GM12873 (cell line): ENCODE measurements around the gene ADAMTS13.

Experiments
- TF ChIP-seq, protein P1 (sequence below): IDR thresholded peaks from 2 replicates; pipeline ENCODE4 v1.5.1; 2012; ENCODE audit warnings: low read depth, mild to moderate bottlenecking, moderate library complexity, low read length, control low read depth; ENCODE audit not compliant: insufficient read depth; ENCODE audit errors: missing control alignments

Gene ADAMTS13

DNA sequence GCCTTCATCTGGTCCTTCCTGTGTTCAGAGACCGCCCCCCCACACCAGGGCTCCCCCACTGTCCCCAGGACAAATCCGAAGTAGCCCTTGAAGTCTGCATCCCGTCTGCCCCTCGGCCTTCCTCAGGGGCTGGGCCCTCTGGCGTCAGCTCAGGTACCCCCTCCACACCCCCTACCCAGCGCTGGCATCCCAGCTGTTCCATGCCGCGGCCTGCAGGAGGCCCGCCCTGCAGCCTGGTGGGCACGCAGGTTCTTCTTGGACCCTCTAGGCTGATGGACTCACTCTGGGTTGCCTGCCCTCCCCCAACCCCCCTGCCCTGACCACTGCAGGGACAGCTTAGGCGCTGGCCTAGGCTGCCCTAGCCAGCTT lies 50.1 kb downstream of the ADAMTS13 start:
- TF ChIP-seq, protein P1, sequence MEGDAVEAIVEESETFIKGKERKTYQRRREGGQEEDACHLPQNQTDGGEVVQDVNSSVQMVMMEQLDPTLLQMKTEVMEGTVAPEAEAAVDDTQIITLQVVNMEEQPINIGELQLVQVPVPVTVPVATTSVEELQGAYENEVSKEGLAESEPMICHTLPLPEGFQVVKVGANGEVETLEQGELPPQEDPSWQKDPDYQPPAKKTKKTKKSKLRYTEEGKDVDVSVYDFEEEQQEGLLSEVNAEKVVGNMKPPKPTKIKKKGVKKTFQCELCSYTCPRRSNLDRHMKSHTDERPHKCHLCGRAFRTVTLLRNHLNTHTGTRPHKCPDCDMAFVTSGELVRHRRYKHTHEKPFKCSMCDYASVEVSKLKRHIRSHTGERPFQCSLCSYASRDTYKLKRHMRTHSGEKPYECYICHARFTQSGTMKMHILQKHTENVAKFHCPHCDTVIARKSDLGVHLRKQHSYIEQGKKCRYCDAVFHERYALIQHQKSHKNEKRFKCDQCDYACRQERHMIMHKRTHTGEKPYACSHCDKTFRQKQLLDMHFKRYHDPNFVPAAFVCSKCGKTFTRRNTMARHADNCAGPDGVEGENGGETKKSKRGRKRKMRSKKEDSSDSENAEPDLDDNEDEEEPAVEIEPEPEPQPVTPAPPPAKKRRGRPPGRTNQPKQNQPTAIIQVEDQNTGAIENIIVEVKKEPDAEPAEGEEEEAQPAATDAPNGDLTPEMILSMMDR, result no peak

DNA sequence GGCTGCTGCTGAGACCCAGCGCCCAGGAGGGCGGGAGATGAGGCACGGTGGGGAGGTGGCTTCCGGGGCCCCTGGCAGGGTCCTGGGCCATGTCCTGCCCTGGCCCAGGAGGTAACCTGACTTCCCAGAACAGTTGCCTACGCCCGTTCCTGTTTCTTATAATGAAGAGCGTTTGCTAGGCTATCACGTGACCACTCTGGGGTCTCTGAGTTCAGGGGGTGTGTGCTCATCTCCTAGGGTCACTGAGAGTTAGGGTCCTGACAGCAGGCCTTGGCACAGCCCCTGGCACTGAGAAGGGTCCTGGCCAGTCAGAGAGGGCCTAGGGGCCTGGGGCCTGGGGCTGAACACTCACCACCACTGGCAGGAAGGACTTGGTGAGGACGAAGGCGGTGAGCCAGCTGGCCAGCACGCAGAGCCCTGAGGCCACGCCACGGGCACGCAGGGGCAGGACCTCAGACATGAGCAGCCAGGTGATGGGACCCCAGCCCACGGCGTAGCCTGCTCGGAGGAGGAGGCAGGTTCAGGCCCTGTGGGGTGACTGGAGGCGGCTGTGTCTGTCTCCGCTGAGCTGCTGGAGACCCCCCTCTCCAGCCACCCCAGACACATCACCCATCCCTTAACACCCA lies 50.7 kb downstream of the ADAMTS13 start:
- TF ChIP-seq, protein P1, result no peak

DNA sequence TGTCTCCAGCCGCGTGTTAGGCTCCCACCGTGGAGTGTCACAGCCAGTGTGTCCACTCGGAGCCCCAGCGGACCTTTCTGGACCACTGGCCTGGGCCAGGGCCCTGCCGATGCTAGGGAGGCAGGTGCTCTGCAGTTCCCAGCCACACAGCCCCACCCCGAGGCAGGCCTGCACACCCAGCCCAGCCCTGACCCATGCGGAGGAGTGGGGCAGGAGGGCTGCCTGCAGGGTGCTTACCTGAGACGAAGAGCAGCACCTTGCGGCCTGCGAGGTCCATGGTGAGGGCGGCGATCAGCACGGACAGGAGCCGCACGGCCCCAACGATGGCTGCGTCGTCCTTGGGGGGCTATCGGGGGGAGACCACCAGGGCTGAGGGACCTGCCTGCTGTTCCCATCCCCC lies 51.6 kb downstream of the ADAMTS13 start:
- TF ChIP-seq, protein P1, result no peak

DNA sequence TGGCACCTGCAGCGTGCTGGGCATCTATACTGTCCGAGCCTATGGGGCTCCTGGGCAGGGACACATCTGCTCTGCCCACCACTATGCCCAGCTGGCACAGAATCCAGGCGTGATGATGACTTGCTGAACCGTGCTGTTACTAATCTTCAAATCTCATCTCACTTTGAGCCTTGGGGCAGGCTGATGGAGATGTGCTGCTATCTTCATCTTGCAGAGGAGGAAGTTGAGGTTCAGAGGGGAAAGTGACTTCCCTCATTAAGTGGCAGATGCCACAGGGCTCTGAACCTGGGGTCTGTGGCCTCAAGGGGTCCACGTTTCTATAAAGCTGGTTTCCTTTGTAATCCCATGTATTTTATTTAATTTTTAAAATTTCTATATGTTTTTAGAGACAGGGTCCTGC lies 52.0 kb downstream of the ADAMTS13 start:
- TF ChIP-seq, protein P1, result no peak

DNA sequence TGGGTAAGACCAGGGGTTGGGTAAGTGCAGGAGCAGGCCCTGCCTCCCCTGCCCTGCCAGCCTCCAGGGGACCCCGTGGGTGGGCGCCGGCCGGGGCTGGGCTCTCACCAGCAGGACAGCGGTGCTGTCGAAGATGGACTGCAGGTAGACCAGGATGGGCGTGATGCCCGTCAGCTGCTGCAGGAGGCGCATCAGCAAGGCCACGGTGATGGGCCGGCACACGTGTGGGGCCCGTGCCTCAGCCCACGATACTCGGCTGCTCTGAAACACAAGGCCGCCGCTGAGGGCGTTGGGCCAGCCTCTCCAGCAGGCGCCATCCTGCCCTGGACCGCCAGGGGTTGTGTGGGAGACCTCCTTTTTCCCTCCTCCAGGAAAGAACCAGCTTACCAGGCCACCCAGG lies 52.7 kb downstream of the ADAMTS13 start:
- TF ChIP-seq, protein P1, result no peak

DNA sequence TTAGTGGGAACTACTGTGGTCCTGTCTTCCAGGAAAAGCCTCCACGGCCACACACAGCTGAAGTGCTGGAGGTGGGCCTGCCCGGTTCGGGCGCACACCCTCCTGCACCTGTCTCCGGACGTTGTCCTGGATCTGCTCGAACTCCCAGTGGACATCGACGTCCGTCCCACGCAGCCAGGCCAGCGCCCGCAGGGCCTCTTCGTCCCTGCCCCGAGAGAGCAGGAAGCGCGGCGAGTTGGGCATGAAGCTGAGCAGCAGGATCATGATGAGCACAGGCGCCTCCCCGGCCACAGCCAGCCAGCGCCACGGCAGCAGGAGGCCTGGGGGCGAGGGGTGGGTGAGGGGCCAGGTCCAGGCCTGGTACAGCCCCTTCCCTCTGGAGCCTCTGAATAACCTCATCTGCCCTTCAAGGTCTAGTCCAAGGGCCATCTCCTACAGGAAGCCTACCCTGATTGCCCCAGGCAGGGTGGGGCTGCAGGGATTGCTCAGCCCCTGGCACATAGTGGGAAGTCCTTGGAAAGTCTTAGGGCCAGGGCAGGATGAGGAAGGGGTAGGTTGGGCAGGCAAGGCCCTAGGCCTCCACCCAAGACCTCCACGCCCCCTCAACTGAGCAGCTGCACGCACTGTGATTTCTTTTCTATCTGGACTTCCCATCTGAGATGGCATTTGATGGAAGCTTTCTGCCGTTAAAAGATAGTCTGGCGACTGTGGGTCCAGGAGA lies 53.3 kb downstream of the ADAMTS13 start:
- TF ChIP-seq, protein P1, result no peak

DNA sequence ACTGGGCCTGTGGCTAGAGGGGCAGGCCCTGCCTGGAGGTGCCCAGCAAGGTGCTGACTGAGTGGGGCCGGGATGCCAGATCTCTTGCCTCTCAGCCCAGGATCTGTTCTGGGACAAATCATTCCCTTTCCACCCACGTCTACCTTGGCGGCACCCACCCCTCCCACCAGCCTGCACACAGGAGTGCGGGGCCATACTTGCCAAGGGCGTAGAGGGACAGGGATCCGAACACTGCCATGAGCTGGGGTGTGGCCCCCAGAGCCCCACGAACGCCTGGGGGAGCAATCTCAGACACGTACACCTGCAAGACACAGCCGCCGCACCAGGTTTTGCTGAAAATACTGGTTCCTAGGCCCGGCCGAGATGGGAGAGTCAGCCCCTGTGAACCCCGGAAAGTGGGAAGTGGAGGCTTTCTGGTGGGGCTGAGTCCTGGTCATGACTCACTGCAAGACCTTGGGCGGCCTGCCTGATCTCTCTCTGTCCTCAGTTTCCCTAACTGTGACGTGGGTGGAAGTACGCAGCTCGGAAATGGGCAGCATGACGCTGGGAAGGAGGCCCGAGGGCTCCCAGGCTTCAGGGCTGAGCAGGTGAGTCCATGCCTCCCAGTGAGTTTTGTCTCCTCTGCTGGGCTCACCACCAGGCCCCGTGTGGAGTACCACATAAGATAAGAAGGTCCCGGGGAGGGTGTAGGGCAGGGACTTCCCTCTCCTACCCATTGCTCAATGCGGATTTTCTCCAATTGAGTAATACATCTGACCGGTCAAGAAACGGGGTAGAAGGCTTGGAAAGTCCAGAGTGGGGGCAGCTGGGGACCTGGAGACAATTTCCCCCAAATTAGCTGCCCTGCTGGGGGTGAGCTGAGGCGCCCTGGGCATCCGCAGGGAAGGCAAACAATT lies 54.1 kb downstream of the ADAMTS13 start:
- TF ChIP-seq, protein P1, result no peak
